ENCODE results near the gene LAP3. TPM values are rescaled to one million over a fixed set of nuclear protein-coding genes. Genes with fewer than 3 reads are reported as not detected.
A peak's percentile ranks its signal among the peaks of the same experiment; 100 is the strongest.
"Not testable (repeated sequence)": the region's sequence is repeated elsewhere in the genome, so short reads cannot be mapped to it uniquely, and the experiment has no call there.

Gene LAP3
- total RNA-seq, 6 donors from 2014 or later = 70.0 to 116 (median 94.3) TPM

- DNase-seq (no peak), ATAC-seq (ENCODE audit: low FRiP score in 2 of 2) (no peak)
- no peak for TF ChIP-seq POLR2AphosphoS5 (IDR thresholded peaks at IDR 0.05)
- TF ChIP-seq CTCF (IDR thresholded peaks at IDR 0.05) = no peak
- TF ChIP-seq EP300 (IDR thresholded peaks at IDR 0.05) = no peak
- no peak for TF ChIP-seq POLR2A (IDR thresholded peaks at IDR 0.05)
- no peaks in the 10 kb centered on the region for H3K27me3 ChIP-seq
- no peak overlapping the region for H3K27ac ChIP-seq
- no peaks in the 10 kb centered on the region for H3K9me3 ChIP-seq
- H3K36me3 ChIP-seq = no peaks in the 10 kb centered on the region
- 84 to 91% methylated on average over 4 of the region's 4 CpGs for WGBS, 2 donors
- H3K4me1 ChIP-seq = peaks cover 0 to 4% (median 1%) of the 10 kb centered on the region in 4 donors
- no peak overlapping the region for H3K4me3 ChIP-seq
Measured at GRCh38 chr4:17535242-17535641, 41.8 kb upstream of the LAP3 start.

- Histone ChIP-seq H3K4me3 (no peak overlapping the region), H3K36me3 (no peaks in the 10 kb centered on the region), H3K27ac (no peak overlapping the region), H3K9me3 (no peaks in the 10 kb centered on the region), H3K27me3 (no peaks in the 10 kb centered on the region), H3K4me1 (peaks cover 0 to 4% (median 1%) of the 10 kb centered on the region in 4 donors)
- TF ChIP-seq POLR2A (IDR thresholded peaks at IDR 0.05) (no peak), EP300 (IDR thresholded peaks at IDR 0.05) (no peak), POLR2AphosphoS5 (IDR thresholded peaks at IDR 0.05) (no peak), CTCF (IDR thresholded peaks at IDR 0.05) (no peak)
- 81% methylated on average over 3 of the region's 3 CpGs for WGBS, 2 donors
- ATAC-seq (ENCODE audit: low FRiP score in 2 of 2) (no peak), DNase-seq (no peak)
Measured at GRCh38 chr4:17535906-17536305, 41.1 kb upstream of the LAP3 start.

- H3K36me3 ChIP-seq; H3K27ac ChIP-seq; H3K9me3 ChIP-seq; DNase-seq; H3K27me3 ChIP-seq; H3K4me3 ChIP-seq; H3K4me1 ChIP-seq; ATAC-seq (ENCODE audit: low FRiP score in 2 of 2): not testable (repeated sequence)
- 89 to 91% methylated on average over 6 of the region's 6 CpGs for WGBS, 2 donors
Measured at GRCh38 chr4:17537060-17537459, 39.9 kb upstream of the LAP3 start.

- H3K36me3 ChIP-seq = no peaks in the 10 kb centered on the region
- peaks cover 0 to 6% (median 0%) of the 10 kb centered on the region in 4 donors for H3K4me1 ChIP-seq
- H3K9me3 ChIP-seq = no peaks in the 10 kb centered on the region
- TF ChIP-seq EP300 (IDR thresholded peaks at IDR 0.05) (peak in 1 of 4 donors; percentile 53), POLR2AphosphoS5 (IDR thresholded peaks at IDR 0.05) (peak; percentile 17 to 56), POLR2A (IDR thresholded peaks at IDR 0.05) (no peak), CTCF (IDR thresholded peaks at IDR 0.05) (no peak)
- WGBS, 2 donors = 31 to 46% methylated on average over 6 of the region's 6 CpGs
- H3K27ac ChIP-seq = peak overlapping the region; percentile 18 to 54 (median 48)
- no peak overlapping the region for H3K4me3 ChIP-seq
- H3K27me3 ChIP-seq = no peaks in the 10 kb centered on the region
- peak in 1 of 2 donors; percentile 28 for DNase-seq
- ATAC-seq (ENCODE audit: low FRiP score in 2 of 2) = peak in 1 of 2 donors; percentile 27
Measured at GRCh38 chr4:17544205-17544604, 32.8 kb upstream of the LAP3 start.

- WGBS, 2 donors = 37 to 72% methylated on average over 3 of the region's 3 CpGs
- no peaks in the 10 kb centered on the region for H3K9me3 ChIP-seq
- H3K4me3 ChIP-seq = no peak overlapping the region
- H3K4me1 ChIP-seq = peaks cover 0 to 6% (median 0%) of the 10 kb centered on the region in 4 donors
- no peaks in the 10 kb centered on the region for H3K27me3 ChIP-seq
- peak overlapping the region; percentile 18 to 54 (median 48) for H3K27ac ChIP-seq
- no peaks in the 10 kb centered on the region for H3K36me3 ChIP-seq
- TF ChIP-seq EP300 (IDR thresholded peaks at IDR 0.05) (no peak), POLR2AphosphoS5 (IDR thresholded peaks at IDR 0.05) (peak in 1 of 2 donors; percentile 32)
- ATAC-seq (ENCODE audit: low FRiP score in 2 of 2) = no peak
- no peak for DNase-seq
Measured at GRCh38 chr4:17544831-17545234, 32.2 kb upstream of the LAP3 start.

GRCh38 chr4:17545374-17546140, 31.4 kb upstream of the LAP3 start:
- Histone ChIP-seq H3K9me3 (no peaks in the 10 kb centered on the region), H3K4me3 (no peak overlapping the region), H3K4me1 (peaks cover 0 to 6% (median 0%) of the 10 kb centered on the region in 4 donors), H3K27me3 (no peaks in the 10 kb centered on the region), H3K36me3 (no peaks in the 10 kb centered on the region), H3K27ac (peak overlapping the region in 1 of 4 donors; percentile 51)
- no peak for ATAC-seq (ENCODE audit: low FRiP score in 2 of 2)
- WGBS, 2 donors = 69 to 72% methylated on average over 10 to 11 of the region's 11 CpGs
- DNase-seq = no peak
- TF ChIP-seq EP300 (IDR thresholded peaks at IDR 0.05) (no peak), POLR2AphosphoS5 (IDR thresholded peaks at IDR 0.05) (no peak), POLR2A (IDR thresholded peaks at IDR 0.05) (no peak), CTCF (IDR thresholded peaks at IDR 0.05) (no peak)

Measured in upper lobe of left lung (tissue), 6 donors.